IPS-18c (cell line): ENCODE data around the gene SEPTIN10.
A peak's percentile ranks its signal among the peaks of the same experiment; 100 is the strongest.
"Not testable (repeated sequence)": the region's sequence is repeated elsewhere in the genome, so short reads cannot be mapped to it uniquely, and the experiment has no call there.

ENCODE experiments used
- H3K4me3 ChIP-seq: 2 replicates; pipeline ENCODE4 v1.7.0; 2013; ENCODE audit warnings: low read depth, mild to moderate bottlenecking, low read length, moderate library complexity; ENCODE audit not compliant: insufficient read depth
- H3K9me3 ChIP-seq: one replicate; pipeline ENCODE4 v1.6.1; 2013; ENCODE audit warnings: mild to moderate bottlenecking, low read length, moderate library complexity; ENCODE audit not compliant: control insufficient read depth, insufficient read depth

SEPTIN10 gene

GRCh38 chr2:109637749-109638570 lies 24.2 kb upstream of the SEPTIN10 start:
- Histone ChIP-seq H3K4me3 (no peak overlapping the region), H3K9me3 (no peaks in the 10 kb centered on the region)

- H3K9me3 ChIP-seq, result no peaks in the 10 kb centered on the region
Measured at GRCh38 chr2:109636317-109636716, 22.6 kb upstream of the SEPTIN10 start.

GRCh38 chr2:109635426-109636304 lies 21.9 kb upstream of the SEPTIN10 start:
- Histone ChIP-seq H3K4me3 (no peak overlapping the region), H3K9me3 (no peaks in the 10 kb centered on the region)

More at GRCh38 chr2:109636317-109636716, 22.6 kb upstream of the SEPTIN10 start:
- H3K4me3 ChIP-seq, result no peak overlapping the region

- H3K4me3 ChIP-seq, result no peak overlapping the region
Measured at GRCh38 chr2:109633284-109633961, 19.7 kb upstream of the SEPTIN10 start.

GRCh38 chr2:109632158-109632789 lies 18.5 kb upstream of the SEPTIN10 start:
- H3K9me3 ChIP-seq, result no peaks in the 10 kb centered on the region
- H3K4me3 ChIP-seq, result no peak overlapping the region

More at GRCh38 chr2:109633284-109633961, 19.7 kb upstream of the SEPTIN10 start:
- no peaks in the 10 kb centered on the region for H3K9me3 ChIP-seq

GRCh38 chr2:109631741-109632140 lies 18.0 kb upstream of the SEPTIN10 start:
- Histone ChIP-seq H3K9me3 (no peaks in the 10 kb centered on the region), H3K4me3 (no peak overlapping the region)

GRCh38 chr2:109630441-109631430 lies 17.0 kb upstream of the SEPTIN10 start:
- Histone ChIP-seq H3K9me3 (no peaks in the 10 kb centered on the region), H3K4me3 (no peak overlapping the region)

GRCh38 chr2:109629867-109630266 lies 16.1 kb upstream of the SEPTIN10 start:
- no peak overlapping the region for H3K4me3 ChIP-seq

GRCh38 chr2:109628321-109628720 lies 14.6 kb upstream of the SEPTIN10 start:
- not testable (repeated sequence) for H3K9me3 ChIP-seq, H3K4me3 ChIP-seq

More at GRCh38 chr2:109629867-109630266, 16.1 kb upstream of the SEPTIN10 start:
- H3K9me3 ChIP-seq, result no peaks in the 10 kb centered on the region

GRCh38 chr2:109624339-109624738 lies 10.6 kb upstream of the SEPTIN10 start:
- no peak overlapping the region for H3K4me3 ChIP-seq
- no peaks in the 10 kb centered on the region for H3K9me3 ChIP-seq

- Histone ChIP-seq H3K4me3 (no peak overlapping the region), H3K9me3 (no peaks in the 10 kb centered on the region)
Measured at GRCh38 chr2:109623923-109624322, 10.2 kb upstream of the SEPTIN10 start.

GRCh38 chr2:109623297-109623696 lies 9.5 kb upstream of the SEPTIN10 start:
- H3K4me3 ChIP-seq, result no peak overlapping the region

GRCh38 chr2:109619032-109619615 lies 5.4 kb upstream of the SEPTIN10 start:
- Histone ChIP-seq H3K9me3 (no peaks in the 10 kb centered on the region), H3K4me3 (no peak overlapping the region)

More at GRCh38 chr2:109623297-109623696, 9.5 kb upstream of the SEPTIN10 start:
- no peaks in the 10 kb centered on the region for H3K9me3 ChIP-seq

- Histone ChIP-seq H3K9me3 (no peaks in the 10 kb centered on the region), H3K4me3 (peak overlapping the region; percentile 79)
Measured at GRCh38 chr2:109616184-109616583, 2.4 kb upstream of the SEPTIN10 start.

- Histone ChIP-seq H3K4me3 (peak overlapping the region; percentile 79), H3K9me3 (no peaks in the 10 kb centered on the region)
Measured at GRCh38 chr2:109615637-109616144, 1.9 kb upstream of the SEPTIN10 start.
